Astrocyte (in vitro differentiated cells and primary cell): ENCODE results near the gene APBA3. TPM values are rescaled to one million over a fixed set of nuclear protein-coding genes. Genes with fewer than 3 reads are reported as not detected.

Experiments used
- DNase-seq: peaks from one replicate; pipeline ENCODE4 v3.0.0-alpha.2; 2010; ENCODE audit warnings: low read depth
- FAIRE-seq: peaks from 2 replicates; lab custom pipeline; 2011; peaks lifted over from hg19 to GRCh38; lab: Jason Lieb, UNC
- H2AFZ ChIP-seq: 2 replicates; pipeline ENCODE4 v1.6.0; 2012; ENCODE audit warnings: low read depth, low read length, inconsistent platforms
- H3K27ac ChIP-seq: 2 replicates; pipeline ENCODE4 v1.5.1; 2011; ENCODE audit warnings: low read depth, low read length, inconsistent platforms
- H3K27me3 ChIP-seq: 2 replicates; pipeline ENCODE4 v1.6.0; 2011; ENCODE audit warnings: low read length, inconsistent platforms; ENCODE audit not compliant: insufficient read depth
- H3K36me3 ChIP-seq: 2 replicates; pipeline ENCODE4 v1.5.1; 2011; ENCODE audit warnings: low read length, inconsistent platforms; ENCODE audit not compliant: insufficient read depth
- H3K4me1 ChIP-seq: 2 replicates; pipeline ENCODE4 v1.5.1; 2011; ENCODE audit warnings: low read length, inconsistent platforms; ENCODE audit not compliant: insufficient read depth
- H3K4me2 ChIP-seq: 2 replicates; pipeline ENCODE4 v1.6.0; 2012; ENCODE audit warnings: low read length, inconsistent platforms
- H3K4me3 ChIP-seq: 2 replicates; pipeline ENCODE4 v1.5.1; 2011; ENCODE audit warnings: low read depth, mild to moderate bottlenecking, low read length, inconsistent platforms; ENCODE audit not compliant: insufficient read depth
- H3K79me2 ChIP-seq: 2 replicates; pipeline ENCODE4 v1.6.0; 2012; ENCODE audit warnings: mild to moderate bottlenecking, low read length, inconsistent platforms; ENCODE audit not compliant: insufficient read depth
- H3K9ac ChIP-seq: 2 replicates; pipeline ENCODE4 v1.6.0; 2012; ENCODE audit warnings: mild to moderate bottlenecking, low read length, inconsistent platforms
- H3K9me3 ChIP-seq: 2 replicates; pipeline ENCODE4 v1.5.1; 2012; ENCODE audit warnings: low read depth, mild to moderate bottlenecking, low read length, inconsistent platforms; ENCODE audit not compliant: insufficient read depth
- H4K20me1 ChIP-seq: 2 replicates; pipeline ENCODE4 v1.6.0; 2012; ENCODE audit warnings: low read length, inconsistent platforms; ENCODE audit not compliant: insufficient read depth
- H3K27ac Mint-ChIP-seq: one replicate; pipeline ENCODE4 v1.8.0; 2021; ENCODE audit warnings: mild to moderate bottlenecking, mixed read lengths; ENCODE audit not compliant: unreplicated experiment
- H3K27me3 Mint-ChIP-seq: one replicate; pipeline ENCODE4 v1.8.0; 2021; ENCODE audit warnings: low read depth, mixed read lengths; ENCODE audit not compliant: unreplicated experiment
- H3K36me3 Mint-ChIP-seq: one replicate; pipeline ENCODE4 v1.8.0; 2021; ENCODE audit warnings: low read depth, mixed read lengths; ENCODE audit not compliant: unreplicated experiment
- H3K4me1 Mint-ChIP-seq: one replicate; pipeline ENCODE4 v1.8.0; 2021; ENCODE audit warnings: low read depth, mixed read lengths; ENCODE audit not compliant: unreplicated experiment
- H3K4me3 Mint-ChIP-seq: one replicate; pipeline ENCODE4 v1.8.0; 2021; ENCODE audit warnings: mild to moderate bottlenecking, moderate library complexity, mixed read lengths; ENCODE audit not compliant: unreplicated experiment
- H3K9me3 Mint-ChIP-seq: one replicate; pipeline ENCODE4 v1.8.0; 2021; ENCODE audit warnings: mild to moderate bottlenecking, mixed read lengths; ENCODE audit not compliant: unreplicated experiment
- EZH2 ChIP-seq: IDR thresholded peaks from 2 replicates; pipeline ENCODE4 v1.6.1; 2012; ENCODE audit warnings: mild to moderate bottlenecking, low read length, inconsistent platforms; ENCODE audit not compliant: insufficient read depth
- total RNA-seq: library from RNA; stranded (reverse); gene quantifications from 2 replicates; pipeline ENCODE4 v1.2.1, GENCODE V29; 2021
- TF ChIP-seq, protein P1 (sequence below): IDR thresholded peaks from 2 replicates; pipeline ENCODE4 v1.5.1; 2011; ENCODE audit warnings: low read depth, mild to moderate bottlenecking, inconsistent platforms, low read length, moderate library complexity; ENCODE audit not compliant: insufficient read depth

Gene APBA3
- total RNA-seq, 1 donor from 2014 or later = 16.5 TPM

DNA sequence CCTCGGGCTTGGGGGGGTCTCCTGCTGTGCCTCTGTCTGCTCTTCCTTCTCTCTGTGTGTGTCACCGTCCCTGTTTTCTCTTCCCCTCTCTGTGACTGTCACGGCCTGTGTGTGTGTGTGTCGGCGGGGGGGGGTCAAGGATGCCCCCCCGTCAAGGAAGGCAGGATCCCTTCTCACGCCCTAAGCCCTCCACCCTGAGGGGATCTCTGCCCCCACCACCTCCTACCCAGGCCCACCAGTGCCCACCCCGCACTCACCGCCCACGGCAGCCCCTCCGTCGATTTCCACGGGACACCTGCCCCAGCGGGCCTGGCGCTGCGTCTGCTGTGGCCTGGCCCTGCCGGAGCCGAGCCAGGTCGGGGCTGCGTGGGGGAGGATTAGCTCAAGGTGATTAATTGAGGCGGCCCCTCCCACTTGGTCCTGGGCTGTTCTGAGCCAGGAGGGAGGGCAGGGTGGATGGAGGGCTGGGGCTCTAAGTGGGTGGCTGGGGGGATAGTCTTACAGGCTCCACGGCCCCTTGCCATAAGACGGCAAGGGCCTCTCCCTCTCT lies 10.5 kb upstream of the APBA3 start, which contains the start of gene RAX2:
Gene RAX2, minus strand, starts transcription at position 323 of the 550 bp plus-strand sequence. CDS start 486 bp downstream, outside the sequence.
- H3K9me3 ChIP-seq = no peaks in the 10 kb centered on the region
- H3K4me3 ChIP-seq = no peak within 1 kb of the TSS
- H3K36me3 ChIP-seq = no peaks in the 10 kb centered on the region
- H3K4me2 ChIP-seq = no peak within 1 kb of the TSS
- no peaks in the 10 kb centered on the region for H3K27me3 ChIP-seq
- no peak for DNase-seq
- no peak within 1 kb of the TSS for H3K27ac ChIP-seq
- H2AFZ ChIP-seq = no peak within 1 kb of the TSS
- Mint-ChIP-seq H3K4me3 (no peak within 1 kb of the TSS), H3K36me3 (peaks cover 3% of the 10 kb centered on the region), H3K27me3 (peaks cover 16% of the 10 kb centered on the region), H3K4me1 (no peaks in the 10 kb centered on the region), H3K9me3 (no peaks in the 10 kb centered on the region), H3K27ac (no peak within 1 kb of the TSS)
- no peak for FAIRE-seq
- no peaks in the 10 kb centered on the region for H3K79me2 ChIP-seq
- no peak for TF ChIP-seq EZH2
- TF ChIP-seq, protein P1, sequence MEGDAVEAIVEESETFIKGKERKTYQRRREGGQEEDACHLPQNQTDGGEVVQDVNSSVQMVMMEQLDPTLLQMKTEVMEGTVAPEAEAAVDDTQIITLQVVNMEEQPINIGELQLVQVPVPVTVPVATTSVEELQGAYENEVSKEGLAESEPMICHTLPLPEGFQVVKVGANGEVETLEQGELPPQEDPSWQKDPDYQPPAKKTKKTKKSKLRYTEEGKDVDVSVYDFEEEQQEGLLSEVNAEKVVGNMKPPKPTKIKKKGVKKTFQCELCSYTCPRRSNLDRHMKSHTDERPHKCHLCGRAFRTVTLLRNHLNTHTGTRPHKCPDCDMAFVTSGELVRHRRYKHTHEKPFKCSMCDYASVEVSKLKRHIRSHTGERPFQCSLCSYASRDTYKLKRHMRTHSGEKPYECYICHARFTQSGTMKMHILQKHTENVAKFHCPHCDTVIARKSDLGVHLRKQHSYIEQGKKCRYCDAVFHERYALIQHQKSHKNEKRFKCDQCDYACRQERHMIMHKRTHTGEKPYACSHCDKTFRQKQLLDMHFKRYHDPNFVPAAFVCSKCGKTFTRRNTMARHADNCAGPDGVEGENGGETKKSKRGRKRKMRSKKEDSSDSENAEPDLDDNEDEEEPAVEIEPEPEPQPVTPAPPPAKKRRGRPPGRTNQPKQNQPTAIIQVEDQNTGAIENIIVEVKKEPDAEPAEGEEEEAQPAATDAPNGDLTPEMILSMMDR = no peak
- no peaks in the 10 kb centered on the region for H3K4me1 ChIP-seq
- no peaks in the 10 kb centered on the region for H4K20me1 ChIP-seq
- H3K9ac ChIP-seq = no peak within 1 kb of the TSS

DNA sequence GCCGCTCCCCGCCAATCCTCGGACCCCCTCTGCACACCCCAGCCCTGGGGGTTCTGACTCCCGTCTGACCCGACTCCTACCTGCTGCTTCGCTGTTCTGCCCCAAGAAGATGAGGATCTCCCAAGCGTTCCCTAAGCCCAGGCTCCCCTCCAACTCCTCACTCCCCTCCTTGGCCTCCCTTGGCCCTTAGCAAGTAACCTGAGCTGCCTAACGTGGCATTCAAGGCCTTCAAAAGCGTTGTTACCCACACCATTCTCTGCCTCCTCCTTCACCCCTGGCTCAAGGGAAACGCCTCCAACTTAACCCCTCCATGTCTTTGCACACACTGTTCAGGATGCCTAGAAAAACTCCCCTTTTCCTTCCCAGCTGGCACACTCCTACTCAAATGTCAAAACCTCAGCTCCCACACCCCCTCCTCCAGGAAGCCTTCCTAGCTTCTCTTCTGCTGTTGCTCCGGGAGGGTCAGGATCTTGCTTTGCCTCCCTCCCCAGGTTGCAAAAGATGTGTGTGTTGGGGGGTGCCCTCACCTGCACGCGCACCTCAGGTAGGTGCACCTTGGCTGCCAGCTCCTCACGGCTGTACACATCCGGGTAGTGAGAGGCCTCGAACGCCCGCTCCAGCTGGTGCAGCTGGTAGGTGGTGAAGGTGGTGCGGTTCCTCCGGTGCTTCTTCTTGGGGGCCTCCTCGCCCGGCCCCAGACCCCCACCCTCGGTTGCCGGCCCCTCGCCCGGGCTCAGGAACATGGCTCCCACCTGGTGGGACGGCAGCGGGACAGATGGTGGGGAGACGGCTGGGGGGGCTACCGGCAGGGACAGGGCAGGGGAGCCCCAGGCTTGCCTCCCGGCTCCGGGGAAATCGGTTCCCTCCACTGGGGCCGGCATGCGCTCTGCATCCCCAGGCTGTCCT lies 9.8 kb upstream of the APBA3 start:
- Histone ChIP-seq H4K20me1 (no peaks in the 10 kb centered on the region), H3K27me3 (no peaks in the 10 kb centered on the region), H3K4me1 (no peaks in the 10 kb centered on the region), H3K4me2 (no peak overlapping the region), H3K79me2 (no peaks in the 10 kb centered on the region), H3K4me3 (no peak overlapping the region), H3K27ac (no peak overlapping the region), H3K9me3 (no peaks in the 10 kb centered on the region), H3K36me3 (no peaks in the 10 kb centered on the region), H2AFZ (no peak overlapping the region), H3K9ac (no peak overlapping the region)
- Mint-ChIP-seq H3K9me3 (no peaks in the 10 kb centered on the region), H3K4me1 (no peaks in the 10 kb centered on the region), H3K27ac (no peak overlapping the region), H3K27me3 (peaks cover 16% of the 10 kb centered on the region), H3K4me3 (no peak overlapping the region), H3K36me3 (peaks cover 3% of the 10 kb centered on the region)
- DNase-seq = no peak
- TF ChIP-seq, protein P1 = no peak
- TF ChIP-seq EZH2 = no peak
- FAIRE-seq = no peak
